ENCODE results near the gene ZNF823.
"Not testable (repeated sequence)": the region's sequence is repeated elsewhere in the genome, so short reads cannot be mapped to it uniquely, and the experiment has no call there.

The ZNF823 gene

GRCh38 chr19:11676661-11677600 lies 61.8 kb downstream of the ZNF823 start:
- DNase-seq, result not testable (repeated sequence)

- DNase-seq, result no peak
These were observed 63.2 kb downstream of the ZNF823 start for GRCh38 chr19:11675569-11675968.

GRCh38 chr19:11674067-11674492 lies 64.7 kb downstream of the ZNF823 start:
- DNase-seq, result no peak

- peak; percentile 20 for DNase-seq
These were observed 65.1 kb downstream of the ZNF823 start for GRCh38 chr19:11673608-11674041.

Measured in kidney glomerular epithelial cell (primary cell).